ENCODE results near the gene ZHX3. TPM values are rescaled to one million over a fixed set of nuclear protein-coding genes. Genes with fewer than 3 reads are reported as not detected.

ZHX3 gene
- total and polyA plus RNA-seq, 11 donors: 10.9 to 43.9 (median 32.3) TPM

- Histone ChIP-seq H3K4me3 (peak within 1 kb of the TSS; percentile 18 to 70 (median 60)), H3K4me1 (peaks cover 0 to 44% (median 18%) of the 10 kb centered on the region in 12 donors), H3K27ac (peak within 1 kb of the TSS; percentile 66 to 89 (median 74)), H3K27me3 (peaks cover 0 to 4% (median 0%) of the 10 kb centered on the region in 9 donors), H3K9me3 (no peaks in the 10 kb centered on the region), H3K36me3 (peaks cover 0 to 2% (median 0%) of the 10 kb centered on the region in 9 donors)
- WGBS, 4 donors: 9 to 14% (median 11%) methylated on average over 18 to 33 of the region's 33 CpGs
- ATAC-seq: peak; percentile 95 to 97 (median 96)
- DNase-seq: peak; percentile 90 to 93 (median 93)
- TF ChIP-seq CTCF (IDR thresholded peaks at IDR 0.05) (peak in 9 of 12 donors; percentile 1 to 69 (median 35)), POLR2A (IDR thresholded peaks at IDR 0.05) (peak in 1 of 2 donors; percentile 74)
- intact Hi-C loops (cut with DNase I): loop anchor here in 9 of 10 donors (1.0 to 10.0 kb wide), 14 partner anchors 66 to 354 kb away; partner anchors contain the start of gene PLCG1 (in 1 of the 9)
Observed at GRCh38 chr20:41340327-41341055, 23.0 kb upstream of the ZHX3 start, which contains the start of gene LPIN3. Gene LPIN3 (plus strand): TSS chr20:41340821. CDS start chr20:41345804, 4,983 bp downstream.

GRCh38 chr20:41339957-41340326 lies 22.4 kb upstream of the ZHX3 start:
- DNase-seq (peak; percentile 82 to 91 (median 85)), ATAC-seq (peak; percentile 74 to 83 (median 79))
- Histone ChIP-seq H3K9me3 (no peaks in the 10 kb centered on the region), H3K4me3 (peak overlapping the region in 11 of 12 donors; percentile 28 to 70 (median 60)), H3K36me3 (no peaks in the 10 kb centered on the region), H3K27me3 (peaks cover 0 to 4% (median 0%) of the 10 kb centered on the region in 9 donors), H3K4me1 (peaks cover 0 to 49% (median 20%) of the 10 kb centered on the region in 12 donors), H3K27ac (peak overlapping the region; percentile 66 to 89 (median 74))
- TF ChIP-seq CTCF (IDR thresholded peaks at IDR 0.05) (peak; percentile 97 to 100 (median 98)), POLR2A (IDR thresholded peaks at IDR 0.05) (no peak)
- WGBS, 4 donors: 4 to 9% (median 6%) methylated on average over 23 to 25 of the region's 25 CpGs
- intact Hi-C loops (cut with DNase I): loop anchor here (1.0 to 10.0 kb wide), 22 partner anchors 67 to 375 kb away; partner anchors contain the start of gene PLCG1 (in 3 of the 10)

GRCh38 chr20:41336711-41337492 lies 19.4 kb upstream of the ZHX3 start:
- peaks cover 0 to 37% (median 18%) of the 10 kb centered on the region in 12 donors for H3K4me1 ChIP-seq
- TF ChIP-seq CTCF (IDR thresholded peaks at IDR 0.05): no peak
- TF ChIP-seq POLR2A (IDR thresholded peaks at IDR 0.05): no peak
- peaks cover 0 to 4% (median 0%) of the 10 kb centered on the region in 9 donors for H3K27me3 ChIP-seq
- H3K36me3 ChIP-seq: no peaks in the 10 kb centered on the region
- no peak overlapping the region for H3K27ac ChIP-seq
- no peak overlapping the region for H3K4me3 ChIP-seq
- H3K9me3 ChIP-seq: no peaks in the 10 kb centered on the region
- 63 to 89% (median 78%) methylated on average over 4 of the region's 4 CpGs for WGBS, 4 donors
- ATAC-seq (no peak), DNase-seq (peak in 1 of 5 donors; percentile 26)
- intact Hi-C loops (cut with DNase I): loop anchor here in 8 of 10 donors (5.0 to 10.0 kb wide), 8 partner anchors 85 to 372 kb away; partner anchors contain the start of gene PLCG1 (in 2 of the 8)

Measured in heart left ventricle (tissue), 16 donors.